Stomach (tissue), 4 donors: ENCODE results near the gene KAT14.
"Not testable (repeated sequence)": the region's sequence is repeated elsewhere in the genome, so short reads cannot be mapped to it uniquely, and the experiment has no call there.

Experiments
- CTCF ChIP-seq, 7 experiments: fragments of 450-650 bp in 4 of 7; fragments of 200-600 bp in 3 of 7; sonication (generic) in 3 of 7; IDR thresholded peaks; one replicate each; pipeline ENCODE4 v1.5.1; 2016 to 2019; ENCODE audit warnings: antibody characterized with exemption in 7 of 7, control low read depth in 2 of 7, mild to moderate bottlenecking in 1 of 7
- POLR2AphosphoS5 ChIP-seq, 3 donors: sonication (generic); formaldehyde crosslinking; IDR thresholded peaks; one replicate each; pipeline ENCODE4 v1.6.1; 2016; ENCODE audit warnings: antibody characterized with exemption in 3 of 3

GRCh38 chr20:18100569-18100968 is 37.1 kb upstream of the KAT14 start:
- TF ChIP-seq CTCF, POLR2AphosphoS5 (IDR thresholded peaks at IDR 0.05): not testable (repeated sequence)
